Gastrocnemius medialis (tissue), 4 donors: Measurements from ENCODE around the gene MT1G.

Experiments used
- CTCF ChIP-seq, 5 experiments: fragments of 450-650 bp in 3 of 5; fragments of 200-600 bp in 2 of 5; sonication (generic) in 2 of 5; IDR thresholded peaks in 4 of 5; conservative IDR thresholded peaks in 1 of 5; 1 replicate in 4 of 5; 2 replicates in 1 of 5; pipeline ENCODE4 v1.5.1; 2016 to 2019; ENCODE audit warnings: antibody characterized with exemption in 5 of 5, mild to moderate bottlenecking in 3 of 5, moderate library complexity in 3 of 5
- POLR2A ChIP-seq, 2 donors: fragments of 450-650 bp; IDR thresholded peaks; one replicate each; pipeline ENCODE4 v1.6.1; 2017; ENCODE audit warnings: antibody characterized with exemption in 2 of 2, mild to moderate bottlenecking in 2 of 2, moderate library complexity in 2 of 2

GRCh38 chr16:56631832-56632155, 36.1 kb downstream of the MT1G start:
- TF ChIP-seq POLR2A (IDR thresholded peaks at IDR 0.05) (no peak), CTCF (IDR thresholded peaks at IDR 0.05 in 4 of 5, conservative IDR thresholded peaks at IDR 0.05 in 1 of 5) (no peak)
